GM23338 (cell line): Measurements from ENCODE around the gene POPDC3. TPM values are rescaled to one million over a fixed set of nuclear protein-coding genes. Genes with fewer than 3 reads are reported as not detected.

Experiments used
- ATAC-seq: fragments of 200-7000 bp; cut with Tn5 transposase; 3 replicates; pipeline ENCODE4 v1.9.1; 2020
- DNase-seq: peaks from one replicate; pipeline ENCODE4 v3.0.0-alpha.2; 2015; ENCODE audit warnings: low spot score
- H2AFZ ChIP-seq: fragments of 200-600 bp; sonication (generic); 2 replicates; pipeline ENCODE4 v1.8.0; 2016; ENCODE audit warnings: antibody characterized with exemption, mild to moderate bottlenecking, moderate library complexity
- H3F3A ChIP-seq: fragments of 200-600 bp; sonication (generic); replicated peaks from 2 replicates; pipeline ENCODE4 v1.8.0; 2017; ENCODE audit warnings: antibody characterized with exemption, mixed run types, low read depth
- H3K27ac ChIP-seq: fragments of 200-600 bp; sonication (generic); 2 replicates; pipeline ENCODE4 v1.6.1; 2016; ENCODE audit warnings: low read depth
- H3K27me3 ChIP-seq: fragments of 200-600 bp; sonication (generic); 2 replicates; pipeline ENCODE4 v1.8.0; 2016; ENCODE audit warnings: mild to moderate bottlenecking, mixed run types, moderate library complexity; ENCODE audit not compliant: insufficient read depth
- H3K36me3 ChIP-seq: fragments of 200-600 bp; sonication (generic); 2 replicates; pipeline ENCODE4 v1.8.0; 2016; ENCODE audit warnings: mild to moderate bottlenecking; ENCODE audit not compliant: insufficient read depth
- H3K4me1 ChIP-seq: fragments of 200-600 bp; sonication (generic); 2 replicates; pipeline ENCODE4 v1.8.0; 2016; ENCODE audit warnings: mild to moderate bottlenecking, moderate library complexity; ENCODE audit not compliant: insufficient read depth
- H3K4me2 ChIP-seq: fragments of 200-600 bp; sonication (generic); 2 replicates; pipeline ENCODE4 v1.7.1; 2017; ENCODE audit warnings: mixed run types
- H3K4me3 ChIP-seq: fragments of 200-600 bp; sonication (generic); 2 replicates; pipeline ENCODE4 v1.6.1; 2016; ENCODE audit warnings: mixed run types
- H3K79me2 ChIP-seq: fragments of 200-600 bp; sonication (generic); replicated peaks from 2 replicates; pipeline ENCODE4 v1.8.0; 2017; ENCODE audit warnings: mild to moderate bottlenecking; ENCODE audit not compliant: insufficient read depth
- H3K9me2 ChIP-seq: fragments of 200-600 bp; sonication (generic); 2 replicates; pipeline ENCODE4 v1.8.0; 2017; ENCODE audit not compliant: insufficient read depth
- H4K20me1 ChIP-seq: fragments of 200-600 bp; sonication (generic); replicated peaks from 2 replicates; pipeline ENCODE4 v1.8.0; 2017; ENCODE audit warnings: mild to moderate bottlenecking; ENCODE audit not compliant: insufficient read depth
- H3K27ac Mint-ChIP-seq: 2 replicates; pipeline ENCODE4 v1.8.0; 2020; ENCODE audit warnings: inconsistent platforms, mild to moderate bottlenecking, moderate library complexity, mixed read lengths
- H3K27me3 Mint-ChIP-seq: 3 replicates; pipeline ENCODE4 v1.8.0; 2022; ENCODE audit warnings: low read depth, mild to moderate bottlenecking, moderate library complexity, mixed read lengths, inconsistent platforms; ENCODE audit not compliant: insufficient read depth, poor library complexity
- H3K36me3 Mint-ChIP-seq: 3 replicates; pipeline ENCODE4 v1.8.0; 2021; ENCODE audit warnings: low read depth, mild to moderate bottlenecking, inconsistent platforms, moderate library complexity, mixed read lengths
- H3K4me1 Mint-ChIP-seq: 3 replicates; pipeline ENCODE4 v1.8.0; 2020; ENCODE audit warnings: mild to moderate bottlenecking, inconsistent platforms, mixed read lengths
- H3K4me3 Mint-ChIP-seq: 3 replicates; pipeline ENCODE4 v1.8.0; 2021; ENCODE audit warnings: moderate library complexity, mild to moderate bottlenecking, inconsistent platforms, mixed read lengths
- H3K9me3 Mint-ChIP-seq: 3 replicates; pipeline ENCODE4 v1.8.0; 2020; ENCODE audit warnings: moderate library complexity, mild to moderate bottlenecking, inconsistent platforms, mixed read lengths
- CREB1 ChIP-seq: fragments of 250-450 bp; sonication (Bioruptor Pico); IDR thresholded peaks from 2 replicates; pipeline ENCODE4 v1.5.0; 2020; ENCODE audit warnings: low read depth, mild to moderate bottlenecking, moderate library complexity
- CTCF ChIP-seq, 2 experiments: fragments of 200-600 bp in 1 of 2; sonication (generic) in 1 of 2; conservative IDR thresholded peaks; 2 replicates each; pipeline versions ENCODE4 v1.5.1 to v1.6.1; 2016 to 2017; ENCODE audit warnings: antibody characterized with exemption in 2 of 2, low read depth in 2 of 2, mild to moderate bottlenecking in 2 of 2, moderate library complexity in 1 of 2
- ETS1 ChIP-seq: IDR thresholded peaks from 2 replicates; pipeline ENCODE4 v1.6.1; 2016; ENCODE audit warnings: antibody characterized with exemption
- EZH2 ChIP-seq: fragments of 200-600 bp; sonication (generic); IDR thresholded peaks from one replicate; pipeline ENCODE4 v1.8.0; 2017; ENCODE audit warnings: antibody characterized with exemption, mild to moderate bottlenecking, low read depth; ENCODE audit not compliant: unreplicated experiment
- EZH2phosphoT487 ChIP-seq: fragments of 200-600 bp; sonication (generic); IDR thresholded peaks from one replicate; pipeline ENCODE4 v1.8.1; 2018; ENCODE audit warnings: antibody characterized with exemption; ENCODE audit not compliant: unreplicated experiment
- JUNB ChIP-seq: IDR thresholded peaks from one replicate; pipeline ENCODE4 v1.6.1; 2016; ENCODE audit warnings: antibody characterized with exemption; ENCODE audit not compliant: unreplicated experiment
- NANOG ChIP-seq: IDR thresholded peaks from 2 replicates; pipeline ENCODE4 v1.6.1; 2016; ENCODE audit warnings: antibody characterized with exemption, borderline replicate concordance
- POLR2AphosphoS5 ChIP-seq: IDR thresholded peaks from 2 replicates; pipeline ENCODE4 v1.6.1; 2016; ENCODE audit warnings: antibody characterized with exemption, low read depth
- REST ChIP-seq: IDR thresholded peaks from one replicate; pipeline ENCODE4 v1.6.1; 2018; ENCODE audit warnings: antibody characterized with exemption; ENCODE audit not compliant: unreplicated experiment
- STAT1 ChIP-seq: IDR thresholded peaks from one replicate; pipeline ENCODE4 v1.6.1; 2016; ENCODE audit warnings: antibody characterized with exemption; ENCODE audit not compliant: unreplicated experiment
- ZNF114 ChIP-seq: fragments of 250-450 bp; sonication (Bioruptor Pico); IDR thresholded peaks from 2 replicates; pipeline ENCODE4 v1.5.0; 2020; ENCODE audit warnings: mild to moderate bottlenecking, moderate library complexity
- ZNF331 ChIP-seq: fragments of 250-450 bp; sonication (Bioruptor Pico); IDR thresholded peaks from 2 replicates; pipeline ENCODE4 v1.5.0; 2020; ENCODE audit warnings: low read depth, mild to moderate bottlenecking, moderate library complexity
- ZNF462 ChIP-seq: fragments of 250-450 bp; sonication (Bioruptor Pico); IDR thresholded peaks from 2 replicates; pipeline ENCODE4 v1.5.0; 2020; ENCODE audit warnings: mild to moderate bottlenecking, moderate library complexity
- polyA plus RNA-seq: library from polyadenylated mRNA; unstranded; fragments of >200 nt; fragmentation: Nextera tagmentation; extraction: Ambion mirVana; gene quantifications from 2 replicates; pipeline ENCODE4 v1.2.1, GENCODE V29; 2016
- total RNA-seq: library from RNA; depleted of rRNA; stranded (reverse); fragments of >200 nt; shearing (Covaris generic); gene quantifications from 2 replicates; pipeline ENCODE4 v1.2.3, GENCODE V29; 2014

POPDC3 gene
- total and polyA plus RNA-seq, 2 experiments from 2014 or later: 5.1 to 5.7 TPM

- DNase-seq (no peak), ATAC-seq (no peak)
- no peaks in the 10 kb centered on the region for H3F3A ChIP-seq
- H3K36me3 ChIP-seq: no peaks in the 10 kb centered on the region
- Mint-ChIP-seq H3K27me3 (no peaks in the 10 kb centered on the region), H3K4me3 (no peak overlapping the region), H3K27ac (no peak overlapping the region), H3K36me3 (peaks cover 3% of the 10 kb centered on the region; the same call in 1 of the 3 replicates), H3K4me1 (peaks cover 18% of the 10 kb centered on the region), H3K9me3 (no peaks in the 10 kb centered on the region)
- no peaks in the 10 kb centered on the region for H3K9me2 ChIP-seq
- no peak overlapping the region for H3K4me2 ChIP-seq
- H3K27ac ChIP-seq: no peak overlapping the region
- TF ChIP-seq ZNF114 (CRISPR knock-in tag) (no peak), ZNF331 (no peak), POLR2AphosphoS5 (no peak), ZNF462 (CRISPR knock-in tag) (no peak), STAT1 (no peak), REST (no peak), EZH2 (no peak), JUNB (no peak), ETS1 (no peak), CREB1 (no peak), CTCF (conservative IDR thresholded peaks at IDR 0.05; ENCODE audit: low read depth in 2 of 2) (no peak), EZH2phosphoT487 (no peak), NANOG (no peak)
- H3K79me2 ChIP-seq: no peaks in the 10 kb centered on the region
- H3K4me1 ChIP-seq: peaks cover 14% of the 10 kb centered on the region; the same call in 1 of the 2 replicates
- H3K27me3 ChIP-seq: no peaks in the 10 kb centered on the region
- H2AFZ ChIP-seq: no peak overlapping the region
- no peak overlapping the region for H3K4me3 ChIP-seq
- H4K20me1 ChIP-seq: no peaks in the 10 kb centered on the region
These were observed 57.8 kb downstream of the POPDC3 start for GRCh38 chr6:105121981-105122380.
